Measurements from ENCODE around the gene MYCBP2. TPM values are rescaled to one million over a fixed set of nuclear protein-coding genes. Genes with fewer than 3 reads are reported as not detected.
"Not testable (repeated sequence)": the region's sequence is repeated elsewhere in the genome, so short reads cannot be mapped to it uniquely, and the experiment has no call there.

MYCBP2 gene
- total and polyA plus RNA-seq, 9 donors, result 45.6 to 145 (median 100) TPM

GRCh38 chr13:77265336-77265735, 61.6 kb downstream of the MYCBP2 start:
- 84 to 93% (median 91%) methylated on average over 5 of the region's 5 CpGs for WGBS, 3 donors
- Histone ChIP-seq H3K27me3 (no peaks in the 10 kb centered on the region), H3K36me3 (no peaks in the 10 kb centered on the region)

GRCh38 chr13:77262198-77262597, 64.7 kb downstream of the MYCBP2 start:
- 97 to 98% (median 97%) methylated on average over 2 of the region's 2 CpGs for whole genome bisulfite sequencing, 3 donors
- no peaks in the 10 kb centered on the region for H3K36me3 ChIP-seq
- TF ChIP-seq POLR2A (IDR thresholded peaks at IDR 0.05) (no peak), EP300 (IDR thresholded peaks at IDR 0.05) (no peak), CTCF (IDR thresholded peaks at IDR 0.05) (no peak)

More at GRCh38 chr13:77265336-77265735, 61.6 kb downstream of the MYCBP2 start:
- intact Hi-C loops (cut with DNase I), result no loop called here
- H3K4me3 ChIP-seq, result no peak overlapping the region
- no peaks in the 10 kb centered on the region for H3K9me3 ChIP-seq
- no peak for DNase-seq
- TF ChIP-seq POLR2A (IDR thresholded peaks at IDR 0.05) (no peak), EP300 (IDR thresholded peaks at IDR 0.05) (no peak), CTCF (IDR thresholded peaks at IDR 0.05) (no peak)
- no peaks in the 10 kb centered on the region for H3K4me1 ChIP-seq (ENCODE audit: insufficient read depth)
- no peak overlapping the region for H3K27ac ChIP-seq

GRCh38 chr13:77250975-77251374, 75.9 kb downstream of the MYCBP2 start:
- no peak for TF ChIP-seq CTCF (IDR thresholded peaks at IDR 0.05)
- TF ChIP-seq POLR2A (IDR thresholded peaks at IDR 0.05), result no peak
- no peak for TF ChIP-seq EP300 (IDR thresholded peaks at IDR 0.05)
- Histone ChIP-seq H3K4me3 (no peak overlapping the region), H3K27me3 (no peaks in the 10 kb centered on the region), H3K27ac (no peak overlapping the region), H3K4me1 (ENCODE audit: insufficient read depth) (no peaks in the 10 kb centered on the region), H3K36me3 (no peaks in the 10 kb centered on the region), H3K9me3 (no peaks in the 10 kb centered on the region)
- intact Hi-C loops (cut with DNase I), result no loop called here
- 92 to 94% (median 93%) methylated on average over 3 of the region's 3 CpGs for WGBS, 3 donors
- DNase-seq, result no peak

More at GRCh38 chr13:77262198-77262597, 64.7 kb downstream of the MYCBP2 start:
- Histone ChIP-seq H3K9me3 (no peaks in the 10 kb centered on the region), H3K4me3 (no peak overlapping the region), H3K27ac (no peak overlapping the region), H3K4me1 (ENCODE audit: insufficient read depth) (no peaks in the 10 kb centered on the region), H3K27me3 (no peaks in the 10 kb centered on the region)
- no peak for DNase-seq
- intact Hi-C loops (cut with DNase I), result no loop called here

- H3K4me3 ChIP-seq; H3K4me1 ChIP-seq (ENCODE audit: insufficient read depth); intact Hi-C loops (cut with DNase I); H3K27ac ChIP-seq; DNase-seq; H3K9me3 ChIP-seq; H3K27me3 ChIP-seq; H3K36me3 ChIP-seq: not testable (repeated sequence)
- WGBS, 3 donors, result 90 to 100% (median 92%) methylated on average over 2 of the region's 2 CpGs
Measured at GRCh38 chr13:77245224-77245623, 81.7 kb downstream of the MYCBP2 start.

GRCh38 chr13:77239312-77239711, 87.6 kb downstream of the MYCBP2 start:
- TF ChIP-seq CTCF (IDR thresholded peaks at IDR 0.05), result no peak
- no peak for TF ChIP-seq POLR2A (IDR thresholded peaks at IDR 0.05)
- TF ChIP-seq EP300 (IDR thresholded peaks at IDR 0.05), result no peak
- Histone ChIP-seq H3K27me3 (no peaks in the 10 kb centered on the region), H3K36me3 (no peaks in the 10 kb centered on the region), H3K9me3 (no peaks in the 10 kb centered on the region), H3K4me3 (no peak overlapping the region), H3K27ac (no peak overlapping the region), H3K4me1 (ENCODE audit: insufficient read depth) (no peaks in the 10 kb centered on the region)
- intact Hi-C loops (cut with DNase I), result loop anchor here in 1 of 4 donors (5.0 kb wide), 1 partner anchor 158 kb away; no protein-coding TSS in a partner anchor
- no peak for DNase-seq
- WGBS, 3 donors, result 76 to 89% (median 79%) methylated on average over 3 of the region's 3 CpGs
